ENCODE measurements around the gene SHROOM3.
A peak's percentile ranks its signal among the peaks of the same experiment; 100 is the strongest.
"Not testable (repeated sequence)": the region's sequence is repeated elsewhere in the genome, so short reads cannot be mapped to it uniquely, and the experiment has no call there.

Gene SHROOM3

DNA sequence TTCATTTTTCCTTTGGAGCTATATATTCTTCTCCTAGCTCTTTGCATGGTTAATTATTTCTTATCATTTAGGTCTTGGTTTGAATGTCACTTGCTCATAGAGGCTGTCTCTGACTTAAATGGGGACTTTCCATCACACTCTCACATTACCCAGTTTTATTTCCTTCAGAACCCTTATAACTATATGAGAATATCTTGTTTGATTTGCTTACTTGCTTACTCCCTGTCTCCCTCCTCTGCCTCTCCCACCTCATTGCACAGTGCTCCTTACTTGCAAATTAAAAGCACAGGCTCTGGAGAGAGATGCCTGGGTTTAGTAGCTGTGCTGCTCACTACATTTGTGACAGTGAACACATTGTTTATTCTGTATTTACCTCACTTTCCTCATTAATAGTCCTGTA is 288.3 kb downstream of the SHROOM3 start:
- peak; percentile 62 for DNase-seq (ENCODE audit: low read depth)

DNA sequence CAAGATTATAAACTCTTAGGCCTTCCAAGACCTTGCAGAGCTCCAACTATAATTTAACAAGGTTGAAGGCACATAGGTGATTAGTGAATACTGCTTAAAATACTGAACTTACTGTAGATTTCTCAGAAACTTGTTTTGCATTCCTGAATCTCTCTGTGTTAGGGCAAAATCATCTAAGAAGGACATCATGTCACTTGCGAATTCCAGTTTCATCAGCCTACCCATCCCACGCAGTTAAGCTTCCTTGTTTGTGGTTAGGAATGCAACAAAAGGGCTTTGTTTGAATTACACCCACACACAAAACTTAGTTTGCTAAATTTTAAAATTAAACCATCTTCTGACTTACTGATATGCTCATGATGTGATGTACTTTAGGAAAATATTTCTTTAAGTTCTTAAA is 288.9 kb downstream of the SHROOM3 start:
- DNase-seq (ENCODE audit: low read depth) = peak; percentile 88

DNA sequence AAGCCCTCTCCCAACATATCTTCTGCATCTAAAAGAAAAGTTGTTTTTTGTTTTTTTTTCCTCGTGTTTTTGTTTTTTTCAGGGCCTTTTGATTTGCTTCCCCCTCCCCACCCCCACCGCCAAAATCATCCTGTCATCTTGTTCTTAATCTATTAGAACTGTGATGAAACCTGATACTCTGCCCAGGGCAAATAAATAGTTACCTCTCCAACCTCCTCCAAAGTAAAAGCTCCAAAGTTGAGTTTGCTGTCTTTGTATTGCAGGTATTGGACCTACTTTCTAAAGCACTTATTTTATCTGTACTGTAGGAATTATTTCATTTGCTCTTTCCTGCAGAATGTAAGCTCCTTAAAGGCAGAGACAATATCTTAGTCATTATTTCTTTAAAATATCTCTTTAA is 290.0 kb downstream of the SHROOM3 start:
- DNase-seq (ENCODE audit: low read depth) = no peak

DNA sequence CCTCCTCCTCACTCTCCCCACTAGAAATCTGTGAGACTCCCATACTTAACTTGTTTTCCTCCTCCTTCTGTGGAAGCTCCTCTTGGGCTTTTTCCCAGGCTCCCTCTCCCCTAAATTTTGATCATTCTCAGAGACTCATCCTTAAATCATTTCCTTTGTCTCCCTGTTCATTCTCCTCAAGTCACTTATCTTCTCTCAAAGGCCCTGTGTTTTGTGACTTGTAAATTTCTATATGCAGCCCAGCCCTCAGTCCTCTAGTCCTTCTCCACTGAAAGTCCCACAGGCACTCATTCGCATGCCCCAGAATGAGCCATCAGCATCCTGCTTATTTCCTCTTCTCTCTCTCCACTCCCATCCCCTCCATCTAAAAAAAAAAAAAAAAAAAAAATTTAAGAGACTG is 291.1 kb downstream of the SHROOM3 start:
- DNase-seq (ENCODE audit: low read depth) = peak; percentile 94

DNA sequence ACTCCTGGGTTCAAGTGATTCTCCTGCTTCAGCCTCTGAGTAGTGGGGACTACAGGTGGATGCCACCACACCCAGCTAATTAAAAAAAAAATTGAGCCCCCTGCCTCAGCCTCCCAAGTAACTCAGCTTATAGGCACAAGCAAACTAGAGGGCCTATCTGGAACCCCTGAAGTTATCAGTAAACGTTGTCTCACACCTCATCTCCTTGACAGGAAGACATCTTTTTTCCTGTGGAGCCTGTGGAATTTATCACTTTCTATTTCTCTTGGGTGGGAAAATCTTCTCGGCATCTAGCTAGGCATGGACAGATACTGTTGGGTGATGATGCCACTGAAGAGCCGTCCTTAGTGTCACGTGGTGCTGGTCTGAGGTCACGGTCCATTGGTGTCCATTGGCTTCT is 291.6 kb downstream of the SHROOM3 start:
- DNase-seq (ENCODE audit: low read depth) = no peak

DNA sequence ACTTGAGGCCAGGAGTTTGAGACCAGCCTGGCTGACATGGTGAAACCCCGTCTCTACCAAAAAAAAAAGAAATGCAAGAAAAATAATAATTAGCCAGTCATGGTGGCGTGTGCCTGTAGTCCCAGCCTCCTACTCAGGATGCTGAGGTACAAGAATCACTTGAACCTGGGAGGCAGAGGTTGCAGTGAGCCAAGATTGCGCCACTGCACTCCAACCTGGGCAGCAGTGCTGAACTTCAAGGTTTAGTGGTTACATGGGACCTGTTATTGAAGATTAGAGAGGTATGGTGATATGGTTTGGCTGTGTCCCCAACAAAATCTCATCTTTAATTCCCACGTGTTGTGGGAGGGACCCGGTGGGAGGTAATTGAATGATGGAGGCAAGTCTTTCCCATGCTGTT is 292.9 kb downstream of the SHROOM3 start:
- not testable (repeated sequence) for DNase-seq (ENCODE audit: low read depth)

DNA sequence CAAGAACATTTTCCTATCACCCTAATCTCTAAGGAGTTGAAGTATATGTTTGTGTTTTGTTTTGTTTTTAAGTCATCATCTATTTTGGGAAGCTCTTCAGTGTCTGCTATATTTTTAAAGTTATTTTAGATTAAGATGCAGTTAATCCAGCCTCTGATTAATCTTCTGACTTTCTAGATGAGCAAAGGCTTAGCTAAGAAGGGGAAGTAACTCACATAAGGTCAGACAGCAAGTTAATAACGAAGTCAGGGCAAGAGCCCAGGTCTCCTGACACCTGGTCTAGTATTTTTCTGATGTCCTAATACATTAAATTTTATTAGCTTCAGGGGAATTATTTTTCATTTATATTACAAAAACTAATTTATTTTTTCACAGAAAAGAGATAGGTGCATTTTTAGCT is 294.4 kb downstream of the SHROOM3 start:
- no peak for DNase-seq (ENCODE audit: low read depth)

DNA sequence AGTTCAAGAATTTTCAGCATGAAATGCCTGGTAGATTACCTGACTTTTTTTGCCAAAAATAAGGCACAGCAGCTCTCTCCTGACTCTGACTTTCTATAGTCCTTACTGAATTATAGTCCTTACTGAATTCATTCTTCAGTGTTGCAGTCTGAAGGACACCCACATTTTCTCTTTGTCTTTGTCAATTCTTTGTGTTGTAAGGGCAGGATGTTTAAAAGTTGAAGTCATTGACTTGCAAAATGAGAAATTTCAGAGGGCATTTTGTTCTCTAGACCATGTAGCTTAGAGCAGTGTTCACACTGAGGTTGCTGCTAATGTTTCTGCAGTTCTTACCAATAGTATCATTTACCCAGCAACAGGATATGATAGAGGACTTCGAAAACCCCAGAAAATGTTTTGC is 295.0 kb downstream of the SHROOM3 start:
- DNase-seq (ENCODE audit: low read depth) = peak; percentile 44

DNA sequence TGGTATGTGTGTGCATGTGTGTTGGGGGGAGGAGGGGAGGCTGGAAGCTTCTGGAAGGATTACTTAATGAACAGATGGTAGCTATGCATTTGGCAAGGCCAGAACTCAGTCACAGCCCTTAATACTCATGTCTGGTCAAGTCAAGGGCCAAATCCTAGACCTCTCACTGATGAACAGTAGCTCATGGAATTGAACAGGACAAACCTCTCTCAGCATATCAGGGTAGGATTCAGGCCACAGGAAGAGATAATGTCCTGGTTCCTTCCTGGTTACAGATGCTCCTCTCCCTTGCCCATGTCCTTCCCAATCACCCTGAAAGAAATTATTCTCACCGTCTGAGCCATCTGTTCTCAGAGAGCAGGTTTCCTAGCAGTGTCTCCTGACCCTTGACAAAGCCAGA is 297.2 kb downstream of the SHROOM3 start:
- DNase-seq (ENCODE audit: low read depth) = no peak

DNA sequence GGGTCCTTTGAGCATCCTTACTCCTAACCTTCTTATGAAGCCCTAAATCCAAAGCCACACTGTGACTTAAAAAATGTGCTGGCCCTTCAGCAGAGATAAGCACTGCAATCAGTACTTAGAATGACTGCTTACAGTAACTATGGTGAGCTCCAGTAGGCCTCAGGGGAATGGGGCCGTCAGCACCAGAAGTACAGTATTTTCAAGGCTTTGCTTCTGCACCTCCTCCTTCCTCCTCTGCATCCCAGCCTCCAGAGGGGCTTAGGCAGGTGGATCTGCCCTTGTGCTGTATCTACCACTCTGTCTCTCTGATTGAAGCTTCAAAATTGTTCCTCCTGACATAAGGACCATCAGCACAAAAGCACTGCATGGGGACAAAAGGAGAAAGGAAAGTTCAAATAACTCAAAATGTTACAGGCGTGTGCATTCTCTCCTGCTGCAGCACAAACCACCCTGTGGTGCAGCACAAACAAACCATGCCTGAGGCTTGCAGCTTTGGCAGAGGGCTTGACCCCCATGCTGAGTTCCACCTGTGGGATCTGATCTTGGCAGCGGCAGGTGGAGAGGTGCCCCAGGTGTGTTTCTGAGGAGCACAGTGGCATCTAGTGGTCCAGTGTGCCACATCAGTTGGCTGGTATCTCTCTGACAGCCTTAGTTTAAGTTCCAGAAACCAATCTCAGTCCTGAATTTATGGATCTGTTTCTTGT is 298.2 kb downstream of the SHROOM3 start:
- no peak for DNase-seq (ENCODE audit: low read depth)

DNA sequence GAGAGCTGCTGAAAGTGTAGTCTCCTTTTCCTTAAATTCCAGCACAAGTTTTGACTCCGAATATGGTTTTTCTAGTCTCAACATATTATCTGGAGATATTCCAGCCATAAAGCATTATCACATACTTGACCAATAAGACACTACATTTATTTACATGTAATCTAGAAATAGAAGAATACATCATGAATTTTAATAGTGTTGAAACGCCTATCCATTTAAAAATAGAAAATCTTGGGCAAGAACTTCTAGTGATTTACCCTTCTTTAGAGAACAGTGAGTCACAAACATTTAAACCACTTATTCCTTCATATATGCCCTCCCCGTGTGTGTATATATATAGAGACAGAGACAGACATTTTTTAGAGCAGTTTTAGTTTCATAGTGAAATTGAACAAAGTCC is 301.4 kb downstream of the SHROOM3 start:
- peak; percentile 94 for DNase-seq (ENCODE audit: low read depth)

DNA sequence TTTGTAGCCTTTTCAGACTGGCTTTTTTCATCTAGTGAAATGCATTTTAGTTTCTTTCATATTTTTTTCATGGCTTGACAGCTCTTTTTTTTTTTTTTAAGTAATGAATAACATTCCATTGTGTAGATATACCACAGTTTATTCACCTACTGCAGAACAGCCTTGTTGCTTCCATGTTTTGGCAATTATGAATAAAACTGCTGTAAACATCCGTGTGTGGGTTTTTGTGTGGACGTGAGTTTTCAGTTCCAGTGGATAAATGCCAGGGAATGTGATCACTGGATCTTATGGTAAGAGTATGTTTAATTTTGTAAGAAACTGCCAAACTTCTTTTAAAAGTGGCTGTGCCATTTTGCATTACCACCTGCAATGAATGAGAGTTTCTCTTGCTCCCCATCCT is 302.2 kb downstream of the SHROOM3 start:
- peak; percentile 51 for DNase-seq (ENCODE audit: low read depth)

DNA sequence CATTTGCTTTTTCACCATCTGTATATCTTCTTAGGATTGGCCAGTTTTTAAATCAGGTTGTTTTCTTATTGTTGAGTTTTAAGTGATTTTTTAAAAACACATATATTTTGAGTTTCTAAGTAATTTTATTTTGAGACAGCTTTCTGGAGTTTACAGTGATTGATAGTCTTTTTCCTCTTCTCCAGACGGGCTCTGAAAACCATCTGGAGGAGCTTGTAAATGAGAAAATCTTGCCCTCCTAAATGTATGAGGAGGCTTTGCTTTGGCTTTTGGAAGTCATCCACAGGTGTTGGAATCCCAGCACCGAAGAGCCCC is 302.7 kb downstream of the SHROOM3 start:
- no peak for DNase-seq (ENCODE audit: low read depth)

DNA sequence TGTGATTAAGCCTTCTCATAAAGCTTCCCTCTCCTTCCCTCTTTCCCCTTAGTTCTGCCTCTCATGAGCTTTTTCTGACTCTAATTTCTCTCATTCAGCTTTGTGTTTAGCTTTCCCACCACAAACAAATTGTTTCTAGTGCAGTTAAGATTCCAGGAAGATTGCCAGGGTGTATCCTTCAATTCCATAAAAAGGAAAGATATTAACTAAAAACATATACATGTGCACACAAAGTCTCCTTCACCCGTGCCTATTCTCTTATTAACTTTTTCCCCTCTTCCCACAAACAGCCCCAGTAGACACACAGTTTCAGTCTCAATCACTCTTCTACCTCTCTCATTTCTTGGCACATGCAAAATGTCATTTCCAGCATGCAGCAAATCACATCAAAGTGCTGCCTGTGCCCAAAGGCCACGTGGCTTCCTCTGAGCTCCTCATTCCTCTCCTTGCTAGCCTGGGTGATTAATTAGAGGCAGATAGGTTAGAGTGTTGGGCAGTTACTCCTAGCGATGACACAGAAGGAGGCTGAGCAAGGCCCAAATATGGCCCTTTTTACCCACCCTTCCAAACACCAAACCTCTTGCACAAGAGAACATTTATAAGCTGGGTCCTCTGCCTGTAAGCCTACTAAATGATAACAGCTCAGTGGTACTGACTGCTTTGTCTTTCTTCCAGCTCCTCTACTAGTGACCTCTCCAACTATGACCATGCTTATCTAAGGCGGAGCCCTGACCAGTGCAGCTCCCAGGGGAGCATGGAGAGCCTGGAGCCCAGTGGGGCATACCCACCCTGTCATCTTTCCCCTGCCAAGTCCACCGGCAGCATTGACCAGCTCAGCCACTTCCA is 303.3 kb downstream of the SHROOM3 start:
- DNase-seq (ENCODE audit: low read depth) = peak; percentile 99

DNA sequence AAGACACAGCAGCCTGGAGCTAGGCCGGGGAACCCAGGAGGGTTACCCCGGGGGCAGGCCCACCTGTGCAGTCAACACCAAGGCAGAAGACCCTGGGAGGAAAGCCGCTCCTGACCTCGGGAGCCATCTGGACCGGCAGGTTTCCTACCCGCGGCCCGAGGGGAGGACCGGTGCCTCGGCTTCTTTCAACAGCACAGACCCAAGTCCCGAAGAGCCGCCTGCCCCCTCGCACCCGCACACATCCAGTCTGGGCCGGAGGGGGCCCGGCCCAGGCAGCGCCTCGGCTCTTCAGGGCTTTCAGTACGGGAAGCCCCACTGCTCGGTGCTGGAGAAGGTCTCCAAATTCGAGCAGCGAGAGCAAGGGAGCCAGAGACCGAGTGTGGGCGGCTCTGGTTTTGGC is 305.2 kb downstream of the SHROOM3 start:
- DNase-seq (ENCODE audit: low read depth) = no peak

DNA sequence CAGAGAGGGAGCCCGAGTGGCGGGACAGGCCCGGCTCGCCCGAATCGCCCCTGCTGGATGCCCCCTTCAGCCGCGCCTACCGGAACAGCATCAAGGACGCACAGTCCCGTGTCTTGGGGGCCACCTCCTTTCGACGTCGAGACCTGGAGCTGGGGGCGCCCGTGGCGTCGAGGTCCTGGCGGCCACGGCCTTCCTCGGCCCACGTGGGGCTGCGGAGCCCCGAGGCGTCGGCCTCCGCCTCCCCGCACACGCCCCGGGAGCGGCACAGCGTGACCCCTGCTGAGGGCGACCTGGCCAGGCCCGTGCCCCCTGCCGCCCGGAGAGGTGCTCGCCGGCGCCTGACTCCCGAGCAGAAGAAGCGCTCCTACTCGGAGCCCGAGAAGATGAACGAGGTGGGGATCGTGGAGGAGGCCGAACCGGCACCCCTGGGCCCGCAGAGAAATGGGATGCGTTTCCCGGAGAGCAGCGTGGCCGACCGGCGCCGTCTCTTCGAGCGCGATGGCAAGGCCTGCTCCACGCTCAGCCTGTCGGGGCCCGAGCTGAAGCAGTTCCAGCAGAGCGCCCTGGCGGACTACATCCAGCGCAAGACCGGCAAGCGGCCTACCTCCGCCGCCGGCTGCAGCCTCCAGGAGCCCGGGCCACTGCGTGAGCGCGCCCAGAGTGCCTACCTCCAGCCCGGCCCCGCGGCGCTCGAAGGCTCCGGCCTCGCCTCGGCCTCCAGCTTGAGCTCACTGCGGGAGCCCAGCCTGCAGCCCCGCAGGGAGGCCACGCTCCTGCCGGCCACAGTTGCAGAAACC is 306.0 kb downstream of the SHROOM3 start:
- DNase-seq (ENCODE audit: low read depth) = no peak

DNA sequence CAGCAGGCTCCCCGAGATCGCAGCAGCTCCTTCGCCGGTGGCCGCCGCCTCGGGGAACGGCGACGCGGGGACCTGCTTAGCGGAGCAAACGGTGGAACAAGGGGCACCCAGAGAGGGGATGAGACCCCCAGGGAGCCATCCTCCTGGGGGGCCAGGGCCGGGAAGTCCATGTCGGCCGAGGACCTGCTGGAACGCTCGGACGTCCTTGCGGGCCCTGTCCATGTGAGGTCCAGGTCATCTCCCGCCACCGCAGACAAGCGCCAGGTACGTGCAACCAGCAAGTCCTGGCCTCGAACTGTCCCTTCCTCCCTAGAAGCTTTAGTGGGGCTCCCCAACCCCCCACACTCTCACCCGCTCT is 306.6 kb downstream of the SHROOM3 start:
- no peak for DNase-seq (ENCODE audit: low read depth)

DNA sequence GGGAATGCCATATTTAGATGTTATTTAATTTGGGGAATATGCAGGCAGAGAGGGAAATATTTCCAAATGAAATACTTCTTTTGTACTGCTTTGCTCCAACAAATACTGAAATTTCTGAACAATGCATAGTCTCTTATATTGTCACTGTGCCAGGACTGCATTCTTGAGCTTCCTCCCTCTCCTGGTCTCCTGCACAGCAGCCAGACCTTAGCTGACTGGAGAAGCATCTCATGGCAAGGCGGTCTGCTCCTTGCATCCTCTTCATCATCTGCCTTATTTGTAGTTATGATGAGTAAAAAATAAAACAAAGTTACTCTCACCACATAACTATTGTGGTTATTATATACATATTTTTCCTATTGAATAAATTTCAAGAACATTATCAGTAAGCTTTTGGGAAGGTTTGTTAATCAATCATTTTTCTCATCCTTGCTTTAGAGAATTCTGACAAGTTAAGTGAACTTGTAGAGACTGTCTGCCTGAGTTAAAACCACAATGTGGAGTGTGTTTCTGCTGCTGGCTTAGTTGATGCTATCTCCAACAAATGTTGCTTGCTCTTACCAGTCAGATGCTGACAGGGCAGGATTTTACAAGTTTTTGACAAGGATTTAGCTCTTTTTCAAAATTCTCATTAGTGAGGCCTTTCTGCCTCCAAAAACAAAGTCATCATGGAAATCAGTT is 309.4 kb downstream of the SHROOM3 start:
- DNase-seq (ENCODE audit: low read depth) = peak; percentile 91

DNA sequence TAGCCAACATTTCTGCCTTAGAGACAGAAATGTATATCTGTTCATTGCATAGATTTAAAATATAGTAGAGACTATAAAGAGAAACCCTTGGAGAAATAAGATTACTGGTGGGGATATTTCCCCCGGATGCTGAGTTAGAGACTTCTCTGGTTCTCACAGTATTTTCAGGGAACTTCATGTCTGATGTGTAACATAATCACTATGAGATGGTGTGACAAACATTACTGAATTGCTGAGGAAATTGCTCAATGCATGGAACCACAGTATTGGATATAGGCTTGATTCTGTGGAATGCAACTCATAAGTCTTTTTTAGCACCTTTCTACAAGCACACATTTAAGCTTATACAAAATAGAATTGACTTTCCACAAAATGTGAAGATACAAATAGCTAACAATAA is 310.2 kb downstream of the SHROOM3 start:
- DNase-seq (ENCODE audit: low read depth) = peak; percentile 83

DNA sequence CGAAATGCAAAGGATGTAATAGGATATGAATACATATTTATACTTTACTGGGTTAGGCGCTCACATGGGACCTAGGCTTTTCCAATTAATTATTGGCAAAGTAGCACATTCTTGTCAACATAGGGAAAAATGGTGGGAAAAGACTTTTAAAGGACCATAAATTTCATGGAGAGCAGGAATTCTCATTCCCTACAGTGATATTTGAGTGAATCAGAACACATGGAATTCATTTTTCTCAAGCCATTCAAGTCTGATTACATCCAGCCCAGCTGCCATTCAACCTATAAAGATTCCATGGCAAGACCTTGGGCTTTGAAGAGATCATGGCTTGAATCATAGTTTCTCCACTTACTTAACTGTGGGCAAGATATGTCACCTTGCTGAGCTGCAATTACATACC is 312.5 kb downstream of the SHROOM3 start:
- peak; percentile 92 for DNase-seq (ENCODE audit: low read depth)

DNA sequence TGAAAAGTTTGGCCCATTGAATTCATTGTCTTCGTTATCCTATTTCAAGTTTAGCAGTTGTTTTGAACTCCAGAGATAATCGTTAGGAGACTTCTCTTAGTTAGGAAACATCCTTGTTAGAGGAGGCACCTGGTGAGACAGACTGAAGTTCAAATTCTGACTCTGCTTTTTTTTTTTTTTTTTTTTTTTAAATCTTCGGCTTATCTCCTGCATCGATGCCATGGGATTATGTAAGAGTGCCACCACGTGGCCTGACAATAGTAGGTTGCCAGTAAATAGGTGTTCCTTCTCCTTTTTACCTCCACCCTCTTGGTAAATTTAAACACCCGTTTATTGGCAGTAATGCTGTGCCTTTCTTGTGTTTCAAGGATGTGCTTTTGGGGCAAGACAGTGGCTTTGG is 313.6 kb downstream of the SHROOM3 start:
- no peak for DNase-seq (ENCODE audit: low read depth)

DNA sequence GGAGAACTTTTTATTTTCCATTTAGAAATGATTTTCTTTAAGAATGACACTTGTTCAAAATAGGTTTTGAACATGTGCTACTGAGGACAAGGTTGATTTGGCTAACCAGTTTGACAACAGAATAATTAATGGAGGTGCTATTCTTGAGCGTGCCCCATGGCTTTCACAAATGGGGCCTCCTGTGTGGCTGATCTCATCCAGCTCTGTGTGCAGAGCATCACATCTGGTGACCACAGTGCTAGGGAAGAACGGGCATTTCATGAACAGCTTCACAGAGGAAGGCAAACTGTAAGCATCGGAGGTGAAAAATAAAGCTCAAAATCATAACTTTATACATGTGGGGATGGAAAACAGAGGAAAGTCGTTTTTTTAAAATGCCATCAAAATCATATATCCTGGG is 314.3 kb downstream of the SHROOM3 start:
- no peak for DNase-seq (ENCODE audit: low read depth)

DNA sequence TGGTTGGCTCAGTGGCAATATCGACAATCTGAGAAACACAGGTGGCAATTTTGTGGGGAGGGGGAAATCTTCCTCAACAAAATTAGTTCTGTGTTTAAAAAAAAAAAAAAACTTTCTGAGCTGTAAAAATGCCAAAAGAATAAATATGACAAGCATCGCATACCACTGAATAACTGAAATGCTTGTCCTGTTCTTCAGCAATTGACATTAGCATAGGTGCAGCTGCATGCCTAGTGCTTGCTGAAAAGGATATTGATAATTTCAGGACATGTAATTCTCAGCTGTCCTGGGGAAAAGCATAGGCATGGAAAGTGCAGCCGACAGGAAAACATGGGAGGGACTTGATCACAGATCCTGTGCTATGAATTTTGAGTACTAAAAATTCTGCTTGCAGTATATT is 315.7 kb downstream of the SHROOM3 start:
- no peak for DNase-seq (ENCODE audit: low read depth)
